Keratinocyte (primary cell): ENCODE data around the gene ULK4. TPM values are rescaled to one million over a fixed set of nuclear protein-coding genes. Genes with fewer than 3 reads are reported as not detected.

Experiments used
- DNase-seq: peaks from one replicate; pipeline ENCODE4 v3.0.0-alpha.2; 2011; ENCODE audit warnings: low read depth, missing footprints, low spot score
- FAIRE-seq: peaks from 2 replicates; lab custom pipeline; 2011; peaks lifted over from hg19 to GRCh38; lab: Jason Lieb, UNC
- H2AFZ ChIP-seq: 2 replicates; pipeline ENCODE4 v1.6.0; 2012; ENCODE audit warnings: low read length, control low read depth, inconsistent platforms; ENCODE audit not compliant: control insufficient read depth
- H3K27ac ChIP-seq: 2 replicates; pipeline ENCODE4 v1.5.1; 2011; ENCODE audit warnings: low read length; ENCODE audit not compliant: control insufficient read depth, insufficient read depth
- H3K27me3 ChIP-seq: 3 replicates; pipeline ENCODE4 v1.6.0; 2011; ENCODE audit warnings: low read length; ENCODE audit not compliant: control insufficient read depth, insufficient read depth; ENCODE audit errors: extremely low read depth
- H3K36me3 ChIP-seq, 2 experiments: 2 replicates in 1 of 2; 3 replicates in 1 of 2; pipeline ENCODE4 v1.5.1; 2011; ENCODE audit warnings: low read length in 2 of 2, mild to moderate bottlenecking in 1 of 2; ENCODE audit not compliant: control insufficient read depth in 2 of 2, insufficient read depth in 2 of 2; ENCODE audit errors: extremely low read depth in 1 of 2
- H3K4me1 ChIP-seq: 3 replicates; pipeline ENCODE4 v1.5.1; 2011; ENCODE audit warnings: low read length; ENCODE audit not compliant: control insufficient read depth, insufficient read depth; ENCODE audit errors: extremely low read depth
- H3K4me2 ChIP-seq: 3 replicates; pipeline ENCODE4 v1.6.0; 2011; ENCODE audit warnings: low read depth, low read length; ENCODE audit not compliant: control insufficient read depth, insufficient read depth; ENCODE audit errors: extremely low read depth
- H3K4me3 ChIP-seq, 3 experiments: fragments of 200-600 bp in 1 of 3; sonication (generic) in 1 of 3; 2 replicates in 2 of 3; 3 replicates in 1 of 3; pipeline ENCODE4 v1.5.1; 2011 to 2016; ENCODE audit warnings: low read length in 3 of 3, mild to moderate bottlenecking in 3 of 3, control low read depth in 2 of 3, inconsistent platforms in 1 of 3, low read depth in 1 of 3, mixed read lengths in 1 of 3, mixed run types in 1 of 3, moderate library complexity in 1 of 3; ENCODE audit not compliant: control insufficient read depth in 2 of 3, insufficient read depth in 2 of 3; ENCODE audit errors: extremely low read depth in 1 of 3
- H3K79me2 ChIP-seq: 2 replicates; pipeline ENCODE4 v1.6.0; 2012; ENCODE audit warnings: low read length; ENCODE audit not compliant: control insufficient read depth, insufficient read depth
- H3K9ac ChIP-seq: 3 replicates; pipeline ENCODE4 v1.6.0; 2011; ENCODE audit warnings: low read length; ENCODE audit not compliant: control insufficient read depth, insufficient read depth; ENCODE audit errors: extremely low read depth
- H3K9me1 ChIP-seq: 3 replicates; pipeline ENCODE4 v1.6.0; 2011; ENCODE audit warnings: low read length; ENCODE audit not compliant: control insufficient read depth, insufficient read depth; ENCODE audit errors: extremely low read depth
- H3K9me3 ChIP-seq: 2 replicates; pipeline ENCODE4 v1.5.1; 2012; ENCODE audit warnings: low read depth, low read length; ENCODE audit not compliant: control insufficient read depth
- H4K20me1 ChIP-seq: 3 replicates; pipeline ENCODE4 v1.6.0; 2011; ENCODE audit warnings: low read length; ENCODE audit not compliant: control insufficient read depth, insufficient read depth; ENCODE audit errors: extremely low read depth
- CTCF ChIP-seq, 3 experiments: IDR thresholded peaks in 1 of 3; conservative IDR thresholded peaks in 1 of 3; optimal IDR thresholded peaks in 1 of 3; 2 replicates in 2 of 3; 3 replicates in 1 of 3; pipeline versions ENCODE3 to v1.5.1; 2011; ENCODE audit warnings: low read length in 3 of 3, mild to moderate bottlenecking in 3 of 3, moderate library complexity in 2 of 3, control low read depth in 1 of 3, inconsistent platforms in 1 of 3; ENCODE audit not compliant: insufficient read depth in 2 of 3; ENCODE audit errors: extremely low read depth in 1 of 3
- EZH2 ChIP-seq: IDR thresholded peaks from one replicate; pipeline ENCODE4 v1.6.1; 2012; ENCODE audit warnings: inconsistent platforms, mild to moderate bottlenecking, low read length, moderate library complexity
- dilution Hi-C: fragments of 300-500 bp; cut with MboI; formaldehyde crosslinking; loops from one replicate; pipeline ENCODE4 v1.7.0; 2020; ENCODE audit warnings: low sequenced_read_pairs; ENCODE audit not compliant: extremely low pct_ligation_motif_present
- polyA plus RNA-seq, 5 experiments: library from polyadenylated mRNA; depleted of rRNA in 3 of 5; stranded (reverse) in 3 of 5; stranded (forward) in 1 of 5; unstranded in 1 of 5; fragments of >200 nt; gene quantifications; 1 replicate in 1 of 5; 2 replicates in 3 of 5; 3 replicates in 1 of 5; pipeline versions ENCODE4 v1.2.1 to v1.2.3, GENCODE V29; 2011 to 2012; ENCODE audit warnings: missing spikeins in 2 of 5, low read depth in 1 of 5, low replicate concordance in 1 of 5

ULK4 gene
- polyA plus RNA-seq, 1 donor (not counting 4 experiments of a cell fraction or from before 2014, with no cell fraction given): 6.1 TPM

- Histone ChIP-seq H3K9me1 (no peaks in the 10 kb centered on the region), H4K20me1 (no peaks in the 10 kb centered on the region), H3K9ac (no peak overlapping the region), H2AFZ (no peak overlapping the region), H3K4me3 (no peak overlapping the region), H3K4me1 (no peaks in the 10 kb centered on the region), H3K36me3 (no peaks in the 10 kb centered on the region), H3K4me2 (no peak overlapping the region), H3K9me3 (no peaks in the 10 kb centered on the region), H3K79me2 (no peaks in the 10 kb centered on the region), H3K27me3 (no peaks in the 10 kb centered on the region), H3K27ac (no peak overlapping the region)
- DNase-seq (no peak), FAIRE-seq (no peak)
- no peak for TF ChIP-seq EZH2
- dilution Hi-C loops: no loop called here
Observed at GRCh38 chr3:41521010-41521655, 440.8 kb downstream of the ULK4 start.

- H3K9me3 ChIP-seq: no peaks in the 10 kb centered on the region
- H3K36me3 ChIP-seq: no peaks in the 10 kb centered on the region
- H3K4me1 ChIP-seq: no peaks in the 10 kb centered on the region
- no peak overlapping the region for H3K9ac ChIP-seq
- TF ChIP-seq CTCF (optimal IDR thresholded peaks at IDR 0.05 in 1 of 3, IDR thresholded peaks at IDR 0.05 in 1 of 3, conservative IDR thresholded peaks at IDR 0.05 in 1 of 3; ENCODE audit: extremely low read depth in 1 of 3, insufficient read depth in 2 of 3, low read length in 3 of 3) (no peak), EZH2 (no peak)
- no peak overlapping the region for H3K4me2 ChIP-seq
- H3K27ac ChIP-seq: no peak overlapping the region
- H3K79me2 ChIP-seq: no peaks in the 10 kb centered on the region
- no peaks in the 10 kb centered on the region for H3K9me1 ChIP-seq
- dilution Hi-C loops: no loop called here
- DNase-seq (no peak), FAIRE-seq (no peak)
- no peaks in the 10 kb centered on the region for H3K27me3 ChIP-seq
- H4K20me1 ChIP-seq: no peaks in the 10 kb centered on the region
- H3K4me3 ChIP-seq: no peak overlapping the region
- no peak overlapping the region for H2AFZ ChIP-seq
Observed at GRCh38 chr3:41519746-41520145, 442.2 kb downstream of the ULK4 start.

- Histone ChIP-seq H3K36me3 (no peaks in the 10 kb centered on the region), H3K9ac (no peak overlapping the region), H3K27ac (no peak overlapping the region), H3K4me3 (no peak overlapping the region), H3K27me3 (no peaks in the 10 kb centered on the region), H3K79me2 (no peaks in the 10 kb centered on the region), H2AFZ (no peak overlapping the region), H3K9me3 (no peaks in the 10 kb centered on the region), H3K4me2 (no peak overlapping the region), H3K4me1 (no peaks in the 10 kb centered on the region), H3K9me1 (no peaks in the 10 kb centered on the region), H4K20me1 (no peaks in the 10 kb centered on the region)
- DNase-seq (no peak), FAIRE-seq (no peak)
- no peak for TF ChIP-seq EZH2
- no peak for TF ChIP-seq CTCF (optimal IDR thresholded peaks at IDR 0.05 in 1 of 3, IDR thresholded peaks at IDR 0.05 in 1 of 3, conservative IDR thresholded peaks at IDR 0.05 in 1 of 3; ENCODE audit: extremely low read depth in 1 of 3, insufficient read depth in 2 of 3, low read length in 3 of 3)
- dilution Hi-C loops: no loop called here
Observed at GRCh38 chr3:41518626-41519025, 443.3 kb downstream of the ULK4 start.
